GM18507 (cell line): ENCODE results near the gene AKAP11.

Experiments used
- DNase-seq: peaks from one replicate; pipeline ENCODE4 v3.0.0; 2011; ENCODE audit warnings: low read depth; ENCODE audit not compliant: insufficient read length; ENCODE audit errors: extremely low spot score
- FAIRE-seq: peaks from 2 replicates; lab custom pipeline; 2011; peaks lifted over from hg19 to GRCh38; lab: Jason Lieb, UNC

AKAP11 gene

GRCh38 chr13:42270857-42271215 lies 1.1 kb upstream of the AKAP11 start:
- no peak for FAIRE-seq
- DNase-seq = no peak

GRCh38 chr13:42271337-42272114 lies 426 bp upstream of the AKAP11 start:
- peak; percentile 99 for FAIRE-seq

GRCh38 chr13:42272804-42273175 lies 838 bp downstream of the AKAP11 start:
- FAIRE-seq (no peak), DNase-seq (no peak)

More at GRCh38 chr13:42271337-42272114, 426 bp upstream of the AKAP11 start:
- peak; percentile 85 for DNase-seq

- FAIRE-seq (peak; percentile 31), DNase-seq (no peak)
These were observed 2.6 kb downstream of the AKAP11 start for GRCh38 chr13:42274386-42275097.

GRCh38 chr13:42275098-42275471 lies 3.1 kb downstream of the AKAP11 start:
- DNase-seq = peak; percentile 22
- FAIRE-seq = peak; percentile 94

GRCh38 chr13:42275506-42275905 lies 3.6 kb downstream of the AKAP11 start:
- DNase-seq (no peak), FAIRE-seq (no peak)

- FAIRE-seq (no peak), DNase-seq (no peak)
These were observed 4.7 kb downstream of the AKAP11 start for GRCh38 chr13:42276683-42277082.

- DNase-seq (no peak), FAIRE-seq (peak; percentile 39)
These were observed 5.8 kb downstream of the AKAP11 start for GRCh38 chr13:42277618-42278276.

- DNase-seq (no peak), FAIRE-seq (no peak)
These were observed 7.1 kb downstream of the AKAP11 start for GRCh38 chr13:42279080-42279479.

GRCh38 chr13:42279986-42280385 lies 8.0 kb downstream of the AKAP11 start:
- no peak for FAIRE-seq
- no peak for DNase-seq

- no peak for DNase-seq
- FAIRE-seq = no peak
These were observed 8.6 kb downstream of the AKAP11 start for GRCh38 chr13:42280537-42280936.

- FAIRE-seq = no peak
- DNase-seq = no peak
These were observed 11.6 kb downstream of the AKAP11 start for GRCh38 chr13:42283574-42283973.

- FAIRE-seq = no peak
- no peak for DNase-seq
These were observed 12.1 kb downstream of the AKAP11 start for GRCh38 chr13:42284068-42284467.

GRCh38 chr13:42298392-42298791 lies 26.4 kb downstream of the AKAP11 start:
- DNase-seq (no peak), FAIRE-seq (no peak)

GRCh38 chr13:42305503-42305902 lies 33.6 kb downstream of the AKAP11 start:
- FAIRE-seq (no peak), DNase-seq (no peak)

GRCh38 chr13:42307461-42307860 lies 35.5 kb downstream of the AKAP11 start:
- no peak for DNase-seq
- no peak for FAIRE-seq

GRCh38 chr13:42312817-42313431 lies 41.0 kb downstream of the AKAP11 start:
- no peak for DNase-seq
- peak; percentile 53 for FAIRE-seq

GRCh38 chr13:42318570-42318969 lies 46.6 kb downstream of the AKAP11 start:
- FAIRE-seq = peak; percentile 15

GRCh38 chr13:42320375-42320787 lies 48.4 kb downstream of the AKAP11 start:
- FAIRE-seq (no peak), DNase-seq (no peak)

More at GRCh38 chr13:42318570-42318969, 46.6 kb downstream of the AKAP11 start:
- DNase-seq = no peak

- FAIRE-seq (no peak), DNase-seq (no peak)
These were observed 50.9 kb downstream of the AKAP11 start for GRCh38 chr13:42322806-42323205.
